Measurements from ENCODE around the gene OR5K4.
"Not testable (repeated sequence)": the region's sequence is repeated elsewhere in the genome, so short reads cannot be mapped to it uniquely, and the experiment has no call there.

OR5K4 gene

DNA sequence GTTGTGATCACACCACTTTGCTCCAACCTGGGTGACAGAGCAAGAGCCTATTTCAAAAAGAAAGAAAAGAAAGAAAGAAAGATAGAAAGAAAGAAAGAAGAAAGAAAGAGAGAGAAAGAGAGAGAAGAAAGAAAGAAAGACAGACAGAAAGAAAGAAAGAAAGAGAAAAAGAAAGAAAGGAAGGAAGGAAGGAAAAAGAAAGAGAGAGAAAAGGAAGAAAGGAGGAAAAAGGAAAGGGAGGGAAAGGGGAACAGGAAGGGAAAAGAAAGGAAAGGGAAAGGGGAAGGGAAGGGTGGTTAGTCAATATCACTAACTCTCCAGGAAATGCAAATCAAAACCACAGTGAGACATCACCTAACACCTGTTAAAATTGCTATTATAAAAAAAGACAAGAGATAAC lies 18.2 kb downstream of the OR5K4 start:
- no peak for DNase-seq

DNA sequence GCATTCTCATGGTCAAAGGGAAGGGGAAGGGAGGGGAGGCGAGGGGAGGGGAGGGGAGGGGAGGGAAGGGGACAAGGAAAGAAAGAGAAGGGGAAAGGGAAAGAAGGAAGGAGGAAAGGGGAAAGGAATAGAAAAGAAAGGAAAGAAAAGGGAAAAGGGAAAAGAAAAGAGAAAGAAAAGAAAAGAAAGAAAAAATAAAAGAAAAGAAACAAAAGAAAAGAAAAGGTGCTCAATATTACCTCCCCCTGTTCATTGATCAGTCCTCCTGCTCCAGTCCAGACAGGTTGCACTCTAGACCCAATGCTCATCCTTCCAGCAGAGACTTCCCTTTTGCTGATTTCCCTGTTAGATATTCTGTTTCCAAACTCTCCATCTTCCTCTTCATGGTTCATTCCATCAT lies 18.8 kb downstream of the OR5K4 start:
- no peak for DNase-seq

DNA sequence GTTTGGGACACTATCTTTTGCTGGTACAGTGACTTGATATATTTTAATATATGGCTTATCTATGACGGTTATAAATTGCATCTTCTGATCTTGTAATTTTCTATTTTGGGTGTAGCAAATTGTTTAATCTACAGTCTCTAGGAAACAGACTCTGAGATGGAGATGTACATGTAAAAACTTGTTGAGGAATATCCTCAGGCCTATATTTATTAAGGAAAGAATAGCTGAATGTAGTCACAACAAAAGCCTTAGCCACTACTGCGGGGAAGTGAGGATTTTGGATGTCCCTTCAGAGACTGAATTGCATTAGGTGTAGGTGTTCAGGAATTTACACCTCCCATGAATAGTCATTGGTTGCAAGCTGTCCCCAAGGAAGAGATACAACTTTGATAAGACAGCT lies 23.0 kb downstream of the OR5K4 start:
- DNase-seq: no peak

DNA sequence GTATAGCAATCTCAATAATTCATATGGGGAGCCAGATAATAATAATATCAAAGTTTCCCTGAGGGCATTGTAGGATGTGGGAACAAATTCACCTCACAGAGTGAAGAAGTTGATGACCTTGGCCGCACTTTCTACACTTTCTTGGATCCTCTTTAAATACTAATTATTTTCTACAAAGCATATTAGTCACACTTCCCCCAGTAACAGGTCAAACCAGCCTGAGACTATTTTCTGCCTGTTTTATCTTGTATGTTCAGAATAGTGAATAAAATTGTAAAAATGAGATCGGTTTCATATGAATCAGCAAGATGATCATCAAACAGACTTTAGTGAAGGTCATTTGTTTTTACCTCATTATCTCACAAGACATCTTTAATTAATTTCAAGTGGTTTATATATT lies 34.5 kb downstream of the OR5K4 start:
- DNase-seq: no peak

DNA sequence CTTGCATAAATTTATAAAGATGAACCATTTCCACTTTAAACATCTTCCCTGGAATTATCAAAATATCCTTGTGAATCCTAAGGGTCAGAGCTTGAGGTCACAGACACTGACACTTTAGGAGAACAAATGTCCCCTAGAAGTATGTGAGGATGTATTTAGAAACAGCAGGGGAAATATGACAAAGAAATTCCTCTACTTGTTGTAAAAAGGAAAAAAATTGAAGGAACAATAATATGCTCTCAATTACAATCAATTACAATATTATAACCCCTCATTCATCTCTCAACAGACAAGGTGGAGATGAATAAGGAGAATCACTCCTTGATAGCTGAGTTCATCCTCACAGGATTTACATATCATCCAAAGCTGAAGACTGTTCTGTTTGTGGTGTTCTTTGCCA lies 36.7 kb downstream of the OR5K4 start, which contains the start of gene OR5K3:
OR5K3 (plus strand) TSS at position 301 of the 400 bp plus-strand sequence; CDS start at position 301, 0 bp downstream.
- DNase-seq: no peak

DNA sequence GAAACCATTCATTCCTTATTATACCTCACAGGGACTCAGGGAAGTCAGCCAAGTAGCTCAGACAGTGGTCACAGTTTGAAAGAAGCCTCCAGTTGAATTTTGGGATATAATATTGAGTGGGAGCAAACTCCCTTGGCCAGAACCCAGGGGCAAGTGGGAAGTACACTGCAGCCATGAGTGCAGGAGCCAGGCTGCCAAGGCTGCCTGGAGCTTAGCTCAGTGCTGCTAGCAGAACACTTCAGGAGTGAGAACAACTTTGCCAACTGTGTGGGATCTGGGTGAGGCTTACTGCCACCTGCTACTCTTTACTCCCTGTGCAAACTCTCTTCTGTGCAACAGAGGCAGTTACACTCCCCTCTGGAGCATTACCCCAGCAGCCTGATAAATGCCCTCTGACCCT lies 41.4 kb downstream of the OR5K4 start:
- DNase-seq: no peak

DNA sequence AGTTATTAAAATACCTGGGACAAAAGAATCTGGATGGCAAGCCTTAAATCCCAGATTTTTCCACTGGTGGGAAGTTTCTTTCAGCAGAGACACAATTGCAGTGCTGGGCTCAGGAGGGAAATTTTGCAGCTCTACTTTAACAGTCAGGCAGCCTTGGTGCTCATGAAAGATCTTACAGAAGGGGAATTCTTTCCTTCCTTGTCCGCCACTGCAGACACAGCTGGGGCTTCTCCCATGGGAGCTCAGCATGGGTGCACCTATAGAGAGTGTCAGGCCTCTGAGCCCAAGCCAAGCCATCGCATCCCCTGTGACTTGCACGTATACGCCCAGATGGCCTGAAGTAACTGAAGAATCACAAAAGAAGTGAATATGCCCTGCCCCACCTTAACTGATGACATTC lies 42.8 kb downstream of the OR5K4 start:
- DNase-seq: not testable (repeated sequence)

DNA sequence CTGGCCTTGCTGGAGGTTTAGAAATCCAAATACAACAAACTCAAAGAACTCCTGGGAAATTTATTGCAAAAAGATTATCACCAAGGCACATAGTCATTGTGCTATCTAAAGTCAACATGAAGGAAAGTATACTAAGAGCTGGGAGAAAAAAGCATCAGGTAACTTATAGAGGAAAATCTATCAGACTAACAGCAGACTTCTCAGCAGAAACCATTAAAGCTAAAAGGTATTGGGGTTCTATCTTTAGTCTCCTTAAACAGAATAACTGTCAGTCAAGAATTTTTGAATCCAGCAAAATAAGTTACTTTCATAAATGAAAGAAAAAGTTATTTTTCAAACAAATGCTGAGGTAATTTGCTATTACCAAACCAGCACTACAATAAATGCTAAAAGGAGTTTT lies 44.9 kb downstream of the OR5K4 start:
- no peak for DNase-seq

DNA sequence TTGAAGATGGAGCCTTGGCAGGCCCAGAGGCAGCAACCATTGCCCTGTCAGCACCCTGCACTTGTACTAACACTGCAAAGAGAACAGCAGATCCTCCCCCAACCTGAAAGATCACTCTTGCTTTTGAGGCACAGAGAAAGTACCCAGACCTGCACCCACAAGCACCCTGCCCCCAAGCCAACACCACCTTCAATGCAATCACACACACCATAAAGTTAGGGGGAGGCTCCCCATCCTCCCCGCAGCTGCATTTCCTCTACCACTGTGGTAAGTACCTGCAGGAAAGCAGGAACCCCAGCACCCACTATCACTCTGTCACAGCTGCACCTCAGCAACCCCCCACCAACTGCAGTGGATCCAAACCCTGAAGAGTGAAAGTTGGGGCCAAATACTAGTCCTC lies 48.9 kb downstream of the OR5K4 start:
- DNase-seq: no peak

DNA sequence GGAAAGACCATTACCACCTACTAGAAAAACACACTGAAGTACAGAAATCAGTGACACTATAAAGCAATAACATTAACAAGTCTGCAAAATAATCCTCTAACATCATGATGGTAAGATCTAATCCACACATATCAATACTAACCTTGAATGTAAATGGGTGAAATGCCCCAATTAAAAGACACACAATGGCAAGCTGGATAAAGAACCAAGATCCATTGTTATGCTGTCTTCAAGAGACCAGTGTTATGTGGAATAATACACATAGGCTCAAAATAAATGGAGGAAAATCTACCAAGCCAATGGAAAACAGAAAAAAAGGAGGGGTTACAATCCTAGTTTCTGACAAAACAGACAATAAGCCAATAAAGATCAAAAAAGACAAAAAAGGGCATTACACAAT lies 50.4 kb downstream of the OR5K4 start:
- DNase-seq: no peak

All from NK-92 treated with Interleukin-12 subunit alpha and Interleukin-12 subunit beta, amount 100 ng/mL, for 24 hours (cell line).